ENCODE results near the gene APP. TPM values are rescaled to one million over a fixed set of nuclear protein-coding genes. Genes with fewer than 3 reads are reported as not detected.
"Not testable (repeated sequence)": the region's sequence is repeated elsewhere in the genome, so short reads cannot be mapped to it uniquely, and the experiment has no call there.

APP gene
- total RNA-seq, 2 donors from 2014 or later = 256 to 423 TPM

GRCh38 chr21:26025536-26026512 is 144.7 kb downstream of the APP start:
- intact Hi-C loops (cut with DNase I) = no loop called here
- Histone ChIP-seq H3K27me3 (no peaks in the 10 kb centered on the region), H3K9me3 (no peaks in the 10 kb centered on the region), H3K4me3 (no peak overlapping the region), H3K36me3 (replicated peaks in 1 of 2; ENCODE audit: insufficient read depth in 1 of 2, low read depth in 2 of 2) (peaks cover 0 to 4% of the 10 kb centered on the region in 2 donors), H3K27ac (no peak overlapping the region), H3K4me1 (peaks cover 9% of the 10 kb centered on the region)
- DNase-seq (no peak), ATAC-seq (no peak)
- TF ChIP-seq POLR2A (IDR thresholded peaks at IDR 0.05) = no peak
- TF ChIP-seq, protein P1, sequence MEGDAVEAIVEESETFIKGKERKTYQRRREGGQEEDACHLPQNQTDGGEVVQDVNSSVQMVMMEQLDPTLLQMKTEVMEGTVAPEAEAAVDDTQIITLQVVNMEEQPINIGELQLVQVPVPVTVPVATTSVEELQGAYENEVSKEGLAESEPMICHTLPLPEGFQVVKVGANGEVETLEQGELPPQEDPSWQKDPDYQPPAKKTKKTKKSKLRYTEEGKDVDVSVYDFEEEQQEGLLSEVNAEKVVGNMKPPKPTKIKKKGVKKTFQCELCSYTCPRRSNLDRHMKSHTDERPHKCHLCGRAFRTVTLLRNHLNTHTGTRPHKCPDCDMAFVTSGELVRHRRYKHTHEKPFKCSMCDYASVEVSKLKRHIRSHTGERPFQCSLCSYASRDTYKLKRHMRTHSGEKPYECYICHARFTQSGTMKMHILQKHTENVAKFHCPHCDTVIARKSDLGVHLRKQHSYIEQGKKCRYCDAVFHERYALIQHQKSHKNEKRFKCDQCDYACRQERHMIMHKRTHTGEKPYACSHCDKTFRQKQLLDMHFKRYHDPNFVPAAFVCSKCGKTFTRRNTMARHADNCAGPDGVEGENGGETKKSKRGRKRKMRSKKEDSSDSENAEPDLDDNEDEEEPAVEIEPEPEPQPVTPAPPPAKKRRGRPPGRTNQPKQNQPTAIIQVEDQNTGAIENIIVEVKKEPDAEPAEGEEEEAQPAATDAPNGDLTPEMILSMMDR (IDR thresholded peaks at IDR 0.05) = no peak
- WGBS, 2 donors = 60 to 65% methylated on average over 9 of the region's 9 CpGs

DNA sequence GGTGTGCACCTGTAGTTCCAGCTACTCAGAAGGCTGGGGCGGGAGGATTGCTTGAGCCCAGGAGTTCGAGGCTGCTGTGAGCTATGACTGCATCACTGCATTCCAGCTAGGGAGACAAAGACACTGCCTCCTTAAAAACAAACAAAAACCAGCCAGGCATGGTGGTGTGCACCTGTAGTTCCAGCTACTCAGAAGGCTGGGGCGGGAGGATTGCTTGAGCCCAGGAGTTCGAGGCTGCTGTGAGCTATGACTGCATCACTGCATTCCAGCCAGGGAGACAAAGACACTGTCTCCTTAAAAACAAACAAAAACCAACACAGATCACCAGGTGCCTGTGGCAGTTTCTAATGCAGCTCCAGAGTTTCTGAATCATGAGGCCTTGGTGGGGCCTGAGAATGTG is 147.2 kb downstream of the APP start:
- H3K4me3 ChIP-seq; H3K27ac ChIP-seq; H3K36me3 ChIP-seq (replicated peaks in 1 of 2; ENCODE audit: insufficient read depth in 1 of 2, low read depth in 2 of 2); DNase-seq; H3K4me1 ChIP-seq; ATAC-seq; H3K9me3 ChIP-seq; H3K27me3 ChIP-seq; intact Hi-C loops (cut with DNase I): not testable (repeated sequence)
- WGBS, 2 donors = 93 to 97% methylated on average over 4 of the region's 4 CpGs

DNA sequence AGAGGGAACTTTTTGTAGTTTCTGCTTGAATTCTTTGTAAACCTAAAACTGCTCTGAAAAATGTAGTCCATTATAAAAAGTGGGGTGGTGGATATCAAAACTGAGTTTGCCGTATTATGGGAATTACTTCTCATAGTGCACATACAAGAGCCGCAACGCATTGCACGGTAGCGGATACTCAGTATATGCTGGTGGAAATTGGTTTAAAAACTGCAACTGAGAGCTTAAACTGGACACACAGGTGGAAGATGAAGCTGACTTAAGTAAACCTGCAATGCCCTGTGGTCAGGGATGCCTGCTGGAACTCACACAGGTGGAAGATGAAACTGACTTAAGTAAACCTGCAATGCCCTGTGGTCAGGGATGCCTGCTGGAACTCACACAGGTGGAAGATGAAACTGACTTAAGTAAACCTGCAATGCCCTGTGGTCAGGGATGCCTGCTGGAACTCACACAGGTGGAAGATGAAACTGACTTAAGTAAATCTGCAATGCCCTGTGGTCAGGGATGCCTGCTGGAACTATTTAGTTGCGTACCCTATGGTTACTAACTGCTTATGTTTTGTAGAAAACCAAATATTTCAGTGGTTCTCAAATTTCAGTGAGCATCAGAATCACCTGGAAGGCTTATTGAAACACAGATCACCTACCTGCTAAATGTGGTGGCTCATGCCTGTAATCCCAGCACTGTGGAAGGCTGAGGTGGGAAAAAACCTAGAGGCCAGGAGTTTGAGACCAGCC is 147.8 kb downstream of the APP start:
- WGBS, 2 donors = 97 to 98% methylated on average over 5 to 6 of the region's 6 CpGs
- ATAC-seq; H3K9me3 ChIP-seq; intact Hi-C loops (cut with DNase I); H3K4me3 ChIP-seq; H3K36me3 ChIP-seq (replicated peaks in 1 of 2; ENCODE audit: insufficient read depth in 1 of 2, low read depth in 2 of 2); H3K27ac ChIP-seq; DNase-seq; H3K4me1 ChIP-seq; H3K27me3 ChIP-seq: not testable (repeated sequence)

DNA sequence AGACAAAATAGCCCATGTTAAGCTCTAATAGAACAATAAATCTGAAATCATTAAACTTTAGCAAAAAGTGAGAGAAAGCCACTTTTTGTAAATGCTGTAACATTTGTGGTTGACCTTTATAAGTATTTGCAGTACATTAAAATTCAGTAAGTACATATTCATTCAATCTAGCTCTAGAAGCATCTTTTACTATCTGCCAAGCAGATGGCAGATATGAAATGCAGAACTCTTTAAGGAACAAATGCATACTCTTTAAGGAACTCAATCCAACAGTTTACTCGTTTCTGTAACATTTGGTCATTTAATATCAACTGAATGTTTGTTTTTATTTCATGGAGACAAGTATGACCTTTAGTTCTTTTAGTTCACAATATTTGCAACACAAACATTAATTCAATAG is 150.1 kb downstream of the APP start:
- ATAC-seq (no peak), DNase-seq (no peak)
- intact Hi-C loops (cut with DNase I) = no loop called here
- H3K27ac ChIP-seq = no peak overlapping the region
- WGBS, 2 donors = 30 to 40% methylated on average over 1 of the region's 1 CpG
- no peaks in the 10 kb centered on the region for H3K27me3 ChIP-seq
- no peaks in the 10 kb centered on the region for H3K9me3 ChIP-seq
- H3K36me3 ChIP-seq (replicated peaks in 1 of 2; ENCODE audit: insufficient read depth in 1 of 2, low read depth in 2 of 2) = peaks cover 0 to 4% of the 10 kb centered on the region in 2 donors
- TF ChIP-seq, protein P1 (IDR thresholded peaks at IDR 0.05) = no peak
- TF ChIP-seq POLR2A (IDR thresholded peaks at IDR 0.05) = no peak
- no peaks in the 10 kb centered on the region for H3K4me1 ChIP-seq
- H3K4me3 ChIP-seq = no peak overlapping the region

DNA sequence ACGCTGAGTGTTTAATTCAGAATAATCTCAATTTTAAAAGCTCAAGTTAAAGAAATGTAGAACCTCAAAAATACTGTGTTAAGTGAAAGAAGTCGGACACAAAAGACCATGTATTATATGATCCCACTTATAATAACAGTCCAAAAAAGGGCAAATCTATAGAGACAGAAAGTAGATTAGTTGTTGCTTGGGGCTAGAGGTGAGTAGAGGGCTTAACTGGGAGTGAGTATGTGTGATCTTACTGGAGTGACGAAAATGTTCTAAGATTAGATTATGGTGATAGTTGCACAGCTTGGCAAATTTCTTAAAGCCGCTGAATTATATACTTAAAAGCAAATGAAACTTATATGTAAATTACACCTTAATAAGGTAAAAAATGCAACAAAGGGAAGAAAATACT is 150.5 kb downstream of the APP start:
- H3K27me3 ChIP-seq = no peaks in the 10 kb centered on the region
- DNase-seq = no peak
- 86 to 90% methylated on average over 4 of the region's 4 CpGs for WGBS, 2 donors
- TF ChIP-seq, protein P1 (IDR thresholded peaks at IDR 0.05) = no peak
- TF ChIP-seq POLR2A (IDR thresholded peaks at IDR 0.05) = no peak
- no peak overlapping the region for H3K4me3 ChIP-seq
- peaks cover 0 to 4% of the 10 kb centered on the region in 2 donors for H3K36me3 ChIP-seq (replicated peaks in 1 of 2; ENCODE audit: insufficient read depth in 1 of 2, low read depth in 2 of 2)
- no peaks in the 10 kb centered on the region for H3K4me1 ChIP-seq
- intact Hi-C loops (cut with DNase I) = no loop called here
- no peak for ATAC-seq
- H3K9me3 ChIP-seq = no peaks in the 10 kb centered on the region
- H3K27ac ChIP-seq = no peak overlapping the region
